HepG2 (cell line): Measurements from ENCODE around the gene TTLL11. TPM values are rescaled to one million over a fixed set of nuclear protein-coding genes. Genes with fewer than 3 reads are reported as not detected.

Experiments
- ATAC-seq: fragments of 200-7000 bp; cut with Tn5 transposase; 3 replicates; pipeline ENCODE4 v1.9.1; 2020; ENCODE audit warnings: mild to moderate bottlenecking, moderate library complexity
- BruUV-seq: library from RNA; stranded (reverse); fragments of 400-500 nt; replicated peaks from 2 replicates; lab custom pipeline; 2021; lab: Mats Ljungman, UMichigan
- CTCF ChIA-PET: fragments of 300-600 bp; formaldehyde crosslinking; extraction: SDS; loops from one replicate; lab custom pipeline; 2021; ENCODE audit warnings: low total read pairs, inconsistent platforms, low intra/inter-chr PET ratio; lab: Yijun Ruan, JAX
- POLR2A ChIA-PET: fragments of 350-600 bp; sonication (Branson Sonifier 250); formaldehyde crosslinking; loops from one replicate; lab custom pipeline; 2020; ENCODE audit warnings: antibody characterized with exemption, inconsistent platforms; lab: Yijun Ruan, JAX
- DNase-seq: peaks from one replicate; pipeline ENCODE4 v3.0.0-alpha.2; 2015; ENCODE audit warnings: low spot score
- FAIRE-seq: peaks from 3 replicates; lab custom pipeline; 2011; peaks lifted over from hg19 to GRCh38; lab: Jason Lieb, UNC
- H2AFZ ChIP-seq: one replicate; pipeline ENCODE4 v1.6.1; 2011; ENCODE audit warnings: low read length, inconsistent platforms
- H3K27ac ChIP-seq: fragments of 300-600 bp; 3 replicates; pipeline ENCODE4 v1.8.0; 2011; ENCODE audit warnings: mixed run types, mild to moderate bottlenecking, mixed read lengths, low read length, inconsistent platforms; ENCODE audit not compliant: insufficient read depth; ENCODE audit errors: extremely low read length
- H3K27me3 ChIP-seq, 2 experiments: fragments of 200-600 bp in 1 of 2; 2 replicates in 1 of 2; 3 replicates in 1 of 2; pipeline versions ENCODE4 v1.6.0 to v1.8.0; 2011; ENCODE audit warnings: low read length in 2 of 2, mild to moderate bottlenecking in 2 of 2, moderate library complexity in 2 of 2, inconsistent platforms in 1 of 2; ENCODE audit not compliant: insufficient read depth in 2 of 2, control insufficient read depth in 1 of 2
- H3K36me3 ChIP-seq, 2 experiments: fragments of 200-600 bp in 1 of 2; replicated peaks in 1 of 2; 2 replicates in 1 of 2; 3 replicates in 1 of 2; pipeline versions ENCODE4 v1.5.1 to v1.8.0; 2011; ENCODE audit warnings: low read length in 2 of 2, inconsistent platforms in 1 of 2; ENCODE audit not compliant: insufficient read depth in 2 of 2, control insufficient read depth in 1 of 2
- H3K4me1 ChIP-seq: 2 replicates; pipeline ENCODE4 v1.5.1; 2012; ENCODE audit warnings: low read length, inconsistent platforms; ENCODE audit not compliant: insufficient read depth
- H3K4me2 ChIP-seq: 2 replicates; pipeline ENCODE4 v1.6.0; 2011; ENCODE audit warnings: low read depth, low read length, inconsistent platforms
- H3K4me3 ChIP-seq, 3 experiments: fragments of 200-600 bp in 1 of 3; sonication (generic), shearing (Covaris generic) in 1 of 3; replicated peaks in 1 of 3; 2 replicates each; pipeline ENCODE4 v1.5.1; 2011 to 2016; ENCODE audit warnings: low read length in 3 of 3, inconsistent platforms in 2 of 3, low read depth in 2 of 3, mild to moderate bottlenecking in 2 of 3, control low read depth in 1 of 3, mixed read lengths in 1 of 3; ENCODE audit not compliant: insufficient read depth in 1 of 3
- H3K79me2 ChIP-seq: one replicate; pipeline ENCODE4 v1.6.1; 2011; ENCODE audit warnings: low read length, inconsistent platforms; ENCODE audit not compliant: insufficient read depth
- H3K9ac ChIP-seq: 2 replicates; pipeline ENCODE4 v1.6.0; 2011; ENCODE audit warnings: mild to moderate bottlenecking, low read depth, low read length, inconsistent platforms; ENCODE audit not compliant: insufficient read depth
- H3K9me3 ChIP-seq: 2 replicates; pipeline ENCODE4 v1.5.1; 2012; ENCODE audit warnings: mild to moderate bottlenecking, low read length
- H4K20me1 ChIP-seq: 2 replicates; pipeline ENCODE4 v1.6.0; 2011; ENCODE audit warnings: inconsistent platforms, mild to moderate bottlenecking, low read length, moderate library complexity; ENCODE audit not compliant: insufficient read depth
- HDAC2 ChIP-seq: sonication (generic); formaldehyde crosslinking; IDR thresholded peaks from 2 replicates; pipeline ENCODE4 v1.4.0; 2020; ENCODE audit warnings: missing genetic modification reagents
- NCOA5 ChIP-seq: sonication (generic); formaldehyde crosslinking; IDR thresholded peaks from 2 replicates; pipeline ENCODE4 v1.4.0; 2020; ENCODE audit warnings: missing genetic modification reagents
- PATZ1 ChIP-seq: sonication (generic); formaldehyde crosslinking; IDR thresholded peaks from 2 replicates; pipeline ENCODE4 v1.4.0; 2020; ENCODE audit warnings: missing genetic modification reagents
- POLR2AphosphoS2 ChIP-seq: IDR thresholded peaks from 2 replicates; pipeline ENCODE4 v1.6.1; 2011; ENCODE audit warnings: low read depth, low read length, improper control_type of control experiment
- WGBS: methylation state at CpG from one replicate; pipeline ENCODE4 v1.1.6; 2017; ENCODE audit warnings: low lambda C conversion rate; 5-methylcytosine and 5-hydroxymethylcytosine counted together
- in situ Hi-C: cut with HindIII; loops from 2 replicates; pipeline ENCODE4 v1.10.0; 2017; ENCODE audit warnings: low pct_unique_long_range_greater_than_20kb; ENCODE audit not compliant: extremely low pct_ligation_motif_present
- intact Hi-C: fragments of 100-400 bp; cut with micrococcal nuclease; formaldehyde crosslinking; loops from one replicate; pipeline ENCODE4 v1.10.0; 2022; ENCODE audit not compliant: unreplicated experiment
- polyA plus RNA-seq, 8 experiments: library from polyadenylated mRNA; depleted of rRNA in 3 of 8; stranded (reverse) in 7 of 8; unstranded in 1 of 8; fragments of >200 nt; fragmentation: Illumina TruSeq in 4 of 8; extraction: Trizol in 4 of 8; gene quantifications; 2 replicates each; pipeline versions ENCODE4 v1.2.1 to v1.2.3, GENCODE V29; 2011 to 2016; ENCODE audit warnings: low read depth in 4 of 8, missing spikeins in 1 of 8, mixed read lengths in 1 of 8; ENCODE audit not compliant: insufficient read depth in 1 of 8
- total RNA-seq, 5 experiments: library from RNA; depleted of rRNA; stranded (reverse); fragments of >200 nt; fragmentation: Illumina TruSeq; extraction: Trizol; gene quantifications; 2 replicates each; pipeline ENCODE4 v1.2.3, GENCODE V29; 2016; ENCODE audit warnings: low read depth in 1 of 5

The TTLL11 gene
- total and polyA plus RNA-seq, 2 of the 13 experiments (the other 11 are each of a cell fraction or from before 2014, with no cell fraction given), result 4.5 to 5.2 TPM

DNA sequence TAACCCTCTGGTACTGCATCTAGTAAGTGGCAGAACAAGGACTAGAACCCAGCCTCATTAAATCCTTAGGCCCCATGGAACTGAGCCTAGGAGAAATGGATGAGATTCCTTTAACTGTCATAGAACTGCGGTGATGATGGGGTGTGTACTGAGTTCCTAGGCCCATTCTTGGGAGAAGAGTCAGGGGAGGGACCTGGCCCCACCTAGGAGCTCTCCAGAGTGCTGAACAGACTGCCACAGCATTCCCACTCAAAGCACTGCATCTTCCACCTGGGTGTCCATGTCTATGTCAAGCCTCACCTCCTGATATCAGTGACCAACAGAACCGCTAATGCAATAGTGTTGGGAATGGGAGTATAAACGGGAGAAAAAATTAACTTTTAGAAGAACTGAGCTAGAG lies 36.6 kb downstream of the TTLL11 start (continued):
- TF ChIP-seq POLR2AphosphoS2 (no peak), PATZ1 (CRISPR knock-in tag) (0 out of 2 replicates have a peak, but pooled peaks have one; percentile 16), HDAC2 (CRISPR knock-in tag) (peak; percentile 38; the same call in 1 of the 2 replicates)
- TF ChIP-seq, all 625 proteins: peak for 5

- H3K27ac ChIP-seq, result no peak overlapping the region
- H3K79me2 ChIP-seq, result no peaks in the 10 kb centered on the region
- intact Hi-C loops (no loop called here), in situ Hi-C loops (no loop called here)
- no TSS peak for BruUV-seq
- 97% methylated on average over 5 of the region's 6 CpGs for WGBS
- no peaks in the 10 kb centered on the region for H3K27me3 ChIP-seq
- no peak overlapping the region for H3K4me2 ChIP-seq
- H3K9me3 ChIP-seq, result no peaks in the 10 kb centered on the region
- ATAC-seq (no peak), FAIRE-seq (no peak), DNase-seq (no peak)
- POLR2A ChIA-PET, result no interaction called here
- H4K20me1 ChIP-seq, result no peaks in the 10 kb centered on the region
- no peak overlapping the region for H3K4me3 ChIP-seq
- no peaks in the 10 kb centered on the region for H3K4me1 ChIP-seq
- no peak overlapping the region for H2AFZ ChIP-seq
- no peak overlapping the region for H3K9ac ChIP-seq
- no peaks in the 10 kb centered on the region; a peak in 1 of 5 replicates for H3K36me3 ChIP-seq
- TF ChIP-seq NCOA5 (CRISPR knock-in tag), result no peak
- CTCF ChIA-PET, result no interaction called here
These were observed 37.4 kb downstream of the TTLL11 start for GRCh38 chr9:122055701-122056100.
